GM12878 (cell line): ENCODE measurements around the gene CREB3L4. TPM values are rescaled to one million over a fixed set of nuclear protein-coding genes. Genes with fewer than 3 reads are reported as not detected.

ENCODE experiments used
- BACH1 ChIP-seq: fragments of 450-650 bp; IDR thresholded peaks from 2 replicates; pipeline ENCODE4 v1.6.1; 2017; ENCODE audit warnings: mild to moderate bottlenecking, borderline replicate concordance
- CHD1 ChIP-seq: IDR thresholded peaks from 2 replicates; pipeline ENCODE4 v1.6.1; 2012; ENCODE audit warnings: low read depth, low read length, improper control_type of control experiment
- CHD4 ChIP-seq: fragments of 200-600 bp; sonication (generic); IDR thresholded peaks from 2 replicates; pipeline ENCODE4 v1.6.1; 2016; ENCODE audit warnings: mild to moderate bottlenecking
- FOXK2 ChIP-seq: fragments of 450-650 bp; IDR thresholded peaks from 2 replicates; pipeline ENCODE4 v1.6.1; 2017; ENCODE audit warnings: mild to moderate bottlenecking, moderate library complexity
- FOXM1 ChIP-seq: IDR thresholded peaks from 2 replicates; pipeline ENCODE4 v1.6.1; 2012; ENCODE audit warnings: low read depth, mild to moderate bottlenecking, inconsistent platforms, low read length, moderate library complexity
- KAT2A ChIP-seq: conservative IDR thresholded peaks from 2 replicates; pipeline ENCODE4 v1.6.1; 2011; ENCODE audit warnings: low read depth, low read length; ENCODE audit not compliant: control insufficient read depth
- NKRF ChIP-seq: fragments of 450-650 bp; conservative IDR thresholded peaks from 2 replicates; pipeline ENCODE4 v1.6.1; 2017; ENCODE audit warnings: mild to moderate bottlenecking, moderate library complexity
- RAD21 ChIP-seq: IDR thresholded peaks from 2 replicates; pipeline ENCODE4 v1.6.1; 2011; ENCODE audit warnings: mild to moderate bottlenecking, low read depth, low read length, moderate library complexity; ENCODE audit not compliant: insufficient read depth
- SIX5 ChIP-seq: IDR thresholded peaks from 2 replicates; pipeline ENCODE4 v1.6.1; 2011; ENCODE audit warnings: mild to moderate bottlenecking, low read depth, low read length, moderate library complexity; ENCODE audit not compliant: severe bottlenecking
- SP1 ChIP-seq: IDR thresholded peaks from one replicate; pipeline ENCODE4 v1.6.1; 2011; ENCODE audit warnings: low read depth, low read length
- SRF ChIP-seq, 2 experiments: IDR thresholded peaks; 2 replicates each; pipeline ENCODE4 v1.6.1; 2011; ENCODE audit warnings: low read depth in 2 of 2, low read length in 2 of 2, mild to moderate bottlenecking in 1 of 2, moderate library complexity in 1 of 2
- TCF12 ChIP-seq: IDR thresholded peaks from 2 replicates; pipeline ENCODE4 v1.6.1; 2011; ENCODE audit warnings: low read depth, mild to moderate bottlenecking, low read length
- USF1 ChIP-seq: IDR thresholded peaks from 2 replicates; pipeline ENCODE4 v1.6.1; 2011; ENCODE audit warnings: borderline replicate concordance, low read depth, mild to moderate bottlenecking, moderate library complexity, mixed read lengths, low read length; ENCODE audit not compliant: insufficient read depth; ENCODE audit errors: extremely low read length
- ZNF24 ChIP-seq: fragments of 450-650 bp; IDR thresholded peaks from 2 replicates; pipeline ENCODE4 v1.6.1; 2017; ENCODE audit warnings: antibody characterized with exemption, mild to moderate bottlenecking
- ZNF592 ChIP-seq: fragments of 450-650 bp; IDR thresholded peaks from 2 replicates; pipeline ENCODE4 v1.6.1; 2017; ENCODE audit warnings: mild to moderate bottlenecking, moderate library complexity
- polyA plus RNA-seq, 11 experiments: library from polyadenylated mRNA; depleted of rRNA in 4 of 11; unstranded in 6 of 11; stranded (reverse) in 5 of 11; fragments of >200 nt; fragmentation: Nextera tagmentation in 4 of 11; fragmentation: Illumina TruSeq in 1 of 11; extraction: Ambion mirVana in 4 of 11; extraction: Trizol in 1 of 11; gene quantifications; 1 replicate in 1 of 11; 2 replicates in 10 of 11; pipeline versions ENCODE4 v1.2.1 to v1.2.3, GENCODE V29; 2011 to 2016; ENCODE audit warnings: inconsistent platforms in 2 of 11, missing spikeins in 2 of 11, low read depth in 1 of 11
- total RNA-seq, 4 experiments: library from RNA; depleted of rRNA in 3 of 4; stranded (reverse); fragments of >200 nt in 3 of 4; fragmentation: Illumina TruSeq in 1 of 4; extraction: Trizol in 1 of 4; gene quantifications; 2 replicates each; pipeline versions ENCODE4 v1.2.1 to v1.2.3, GENCODE V29; 2013 to 2021
- TF ChIP-seq, protein P1 (sequence below): fragments of 450-650 bp; IDR thresholded peaks from 2 replicates; pipeline ENCODE4 v1.6.1; 2017; ENCODE audit warnings: low read depth, mild to moderate bottlenecking, moderate library complexity
- TF ChIP-seq, protein P2 (sequence below): IDR thresholded peaks from 2 replicates; pipeline ENCODE4 v1.6.1; 2011; ENCODE audit warnings: borderline replicate concordance, low read depth, mild to moderate bottlenecking, moderate library complexity, low read length; ENCODE audit not compliant: insufficient read depth, poor library complexity, severe bottlenecking

Gene CREB3L4
- total and polyA plus RNA-seq, 10 of the 15 experiments (the other 5 are each of a cell fraction or from before 2014, with no cell fraction given) = 9.7 to 14.0 (median 12.1) TPM

DNA sequence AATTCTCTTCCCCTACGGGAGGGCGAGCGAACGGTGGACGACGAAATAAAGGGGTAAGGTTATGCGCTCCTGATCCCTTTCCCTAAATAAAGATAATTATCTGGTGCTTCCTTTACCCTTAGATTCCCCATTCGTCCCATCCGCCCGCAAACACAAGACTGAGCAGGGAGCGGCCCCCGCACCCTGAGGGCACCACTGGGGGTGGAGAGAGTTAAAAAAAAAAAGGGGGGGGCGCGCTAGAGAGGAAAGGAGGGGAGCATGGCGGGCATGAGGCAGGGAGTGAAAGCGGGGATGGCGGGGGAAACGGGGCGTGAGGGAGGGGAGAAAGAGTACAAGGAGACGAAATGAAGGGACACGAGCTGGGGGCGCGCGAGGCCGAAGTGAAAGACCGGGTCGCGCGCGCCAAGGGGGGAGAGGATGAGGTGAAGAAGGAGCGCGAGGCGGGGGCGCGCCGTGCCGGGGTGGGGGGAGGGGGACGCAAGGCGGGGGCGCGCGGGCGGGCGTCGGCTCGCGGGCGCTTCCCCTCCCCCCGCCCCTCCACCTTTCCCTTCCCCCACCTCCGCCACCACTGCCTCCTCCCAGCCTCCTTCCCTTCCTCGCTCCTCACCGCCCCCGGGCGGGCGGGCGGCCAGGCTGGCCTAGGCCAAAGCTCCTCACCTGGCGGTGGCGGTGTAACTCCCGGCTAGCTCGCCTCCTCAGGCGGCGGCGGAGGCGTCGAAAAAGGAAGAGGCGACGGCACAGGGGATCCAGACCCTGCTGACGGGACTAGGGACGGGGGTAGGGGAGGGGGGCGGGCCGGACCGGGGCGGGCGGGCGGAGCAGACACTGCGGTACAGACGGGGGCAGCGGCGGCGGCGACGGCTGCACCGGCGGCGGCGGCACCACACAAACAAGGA, 45.4 kb upstream of the CREB3L4 start (continued):
- no peak for TF ChIP-seq CHD1
- TF ChIP-seq NKRF = peak; percentile 54; the same call in 1 of the 2 replicates
- TF ChIP-seq TCF12 = peak; percentile 54; the same call in 1 of the 2 replicates
- no peak for TF ChIP-seq CHD4
- no peak for TF ChIP-seq USF1
- no peak for TF ChIP-seq ZNF592
- no peak for TF ChIP-seq SIX5
- TF ChIP-seq, protein P1, sequence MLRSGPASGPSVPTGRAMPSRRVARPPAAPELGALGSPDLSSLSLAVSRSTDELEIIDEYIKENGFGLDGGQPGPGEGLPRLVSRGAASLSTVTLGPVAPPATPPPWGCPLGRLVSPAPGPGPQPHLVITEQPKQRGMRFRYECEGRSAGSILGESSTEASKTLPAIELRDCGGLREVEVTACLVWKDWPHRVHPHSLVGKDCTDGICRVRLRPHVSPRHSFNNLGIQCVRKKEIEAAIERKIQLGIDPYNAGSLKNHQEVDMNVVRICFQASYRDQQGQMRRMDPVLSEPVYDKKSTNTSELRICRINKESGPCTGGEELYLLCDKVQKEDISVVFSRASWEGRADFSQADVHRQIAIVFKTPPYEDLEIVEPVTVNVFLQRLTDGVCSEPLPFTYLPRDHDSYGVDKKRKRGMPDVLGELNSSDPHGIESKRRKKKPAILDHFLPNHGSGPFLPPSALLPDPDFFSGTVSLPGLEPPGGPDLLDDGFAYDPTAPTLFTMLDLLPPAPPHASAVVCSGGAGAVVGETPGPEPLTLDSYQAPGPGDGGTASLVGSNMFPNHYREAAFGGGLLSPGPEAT = no peak
- no peak for TF ChIP-seq KAT2A
- no peak for TF ChIP-seq SP1
- TF ChIP-seq FOXK2 = no peak
- no peak for TF ChIP-seq BACH1
- TF ChIP-seq FOXM1 = no peak
- TF ChIP-seq, protein P2, sequence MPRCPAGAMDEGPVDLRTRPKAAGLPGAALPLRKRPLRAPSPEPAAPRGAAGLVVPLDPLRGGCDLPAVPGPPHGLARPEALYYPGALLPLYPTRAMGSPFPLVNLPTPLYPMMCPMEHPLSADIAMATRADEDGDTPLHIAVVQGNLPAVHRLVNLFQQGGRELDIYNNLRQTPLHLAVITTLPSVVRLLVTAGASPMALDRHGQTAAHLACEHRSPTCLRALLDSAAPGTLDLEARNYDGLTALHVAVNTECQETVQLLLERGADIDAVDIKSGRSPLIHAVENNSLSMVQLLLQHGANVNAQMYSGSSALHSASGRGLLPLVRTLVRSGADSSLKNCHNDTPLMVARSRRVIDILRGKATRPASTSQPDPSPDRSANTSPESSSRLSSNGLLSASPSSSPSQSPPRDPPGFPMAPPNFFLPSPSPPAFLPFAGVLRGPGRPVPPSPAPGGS = no peak
- no peak for TF ChIP-seq SRF (IDR thresholded peaks at IDR 0.05; ENCODE audit: low read depth in 2 of 2, low read length in 2 of 2)
- TF ChIP-seq RAD21 = 0 out of 2 replicates have a peak, but pooled peaks have one; percentile 22
- no peak for TF ChIP-seq ZNF24
